NCI-H748 (cell line): ENCODE data around the gene STX10.

Experiments
- DNase-seq: peaks from one replicate; lab custom pipeline; 2025; ENCODE audit not compliant: unreplicated experiment; lab: John Stamatoyannopoulos, UW

The STX10 gene

GRCh38 chr19:13101590-13102415, 48.4 kb downstream of the STX10 start:
- DNase-seq = no peak

- DNase-seq = no peak
Observed at GRCh38 chr19:13100841-13101589, 49.2 kb downstream of the STX10 start.

GRCh38 chr19:13100031-13100588, 50.1 kb downstream of the STX10 start:
- no peak for DNase-seq

DNA sequence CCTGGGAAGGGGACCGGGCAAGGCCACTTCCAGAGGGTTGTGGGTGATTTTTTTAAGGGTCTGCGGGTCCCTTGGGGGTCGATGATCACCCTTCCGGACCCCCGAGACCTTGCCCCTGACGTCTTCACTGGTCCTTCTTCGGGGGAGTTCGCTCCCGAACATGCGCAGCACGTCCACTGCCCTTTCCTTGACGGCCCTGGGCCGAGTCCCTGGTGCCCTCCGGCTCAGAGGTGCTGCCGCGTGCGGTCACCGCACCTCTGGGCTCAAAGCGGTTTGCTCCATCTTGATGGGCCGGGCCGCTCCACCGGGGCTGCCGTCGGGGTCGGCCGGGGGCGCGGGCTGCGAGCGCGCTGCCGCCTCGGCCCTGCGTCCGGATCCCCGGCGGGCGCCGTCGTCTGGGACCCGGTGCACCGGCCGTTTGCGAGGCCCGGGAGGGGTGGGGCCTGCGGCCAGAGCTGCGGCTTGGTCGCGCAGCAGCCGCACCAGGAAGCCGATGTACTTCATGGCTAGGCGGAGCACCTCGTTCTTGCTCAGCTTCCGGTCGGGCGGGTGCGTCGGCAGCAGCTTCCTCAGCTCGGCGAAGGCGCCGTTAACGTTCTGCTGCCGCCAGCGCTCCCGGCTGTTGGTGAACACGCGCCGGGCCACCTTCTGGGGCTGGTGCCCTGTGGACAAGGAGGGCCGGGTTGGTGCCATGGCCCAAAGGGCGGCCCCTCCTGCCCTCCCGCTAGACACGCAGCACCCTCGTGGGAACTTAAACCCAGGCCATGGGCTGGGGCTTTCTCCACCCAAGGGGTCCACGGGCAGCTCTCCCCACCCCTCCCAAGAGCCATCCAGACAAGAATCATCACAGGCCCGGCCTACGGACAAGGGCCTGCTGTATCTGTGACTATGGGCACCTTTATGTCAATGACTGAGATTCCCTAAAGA, 50.8 kb downstream of the STX10 start:
- peak; percentile 68 for DNase-seq

GRCh38 chr19:13098277-13099072, 51.7 kb downstream of the STX10 start:
- peak; percentile 31 for DNase-seq

DNA sequence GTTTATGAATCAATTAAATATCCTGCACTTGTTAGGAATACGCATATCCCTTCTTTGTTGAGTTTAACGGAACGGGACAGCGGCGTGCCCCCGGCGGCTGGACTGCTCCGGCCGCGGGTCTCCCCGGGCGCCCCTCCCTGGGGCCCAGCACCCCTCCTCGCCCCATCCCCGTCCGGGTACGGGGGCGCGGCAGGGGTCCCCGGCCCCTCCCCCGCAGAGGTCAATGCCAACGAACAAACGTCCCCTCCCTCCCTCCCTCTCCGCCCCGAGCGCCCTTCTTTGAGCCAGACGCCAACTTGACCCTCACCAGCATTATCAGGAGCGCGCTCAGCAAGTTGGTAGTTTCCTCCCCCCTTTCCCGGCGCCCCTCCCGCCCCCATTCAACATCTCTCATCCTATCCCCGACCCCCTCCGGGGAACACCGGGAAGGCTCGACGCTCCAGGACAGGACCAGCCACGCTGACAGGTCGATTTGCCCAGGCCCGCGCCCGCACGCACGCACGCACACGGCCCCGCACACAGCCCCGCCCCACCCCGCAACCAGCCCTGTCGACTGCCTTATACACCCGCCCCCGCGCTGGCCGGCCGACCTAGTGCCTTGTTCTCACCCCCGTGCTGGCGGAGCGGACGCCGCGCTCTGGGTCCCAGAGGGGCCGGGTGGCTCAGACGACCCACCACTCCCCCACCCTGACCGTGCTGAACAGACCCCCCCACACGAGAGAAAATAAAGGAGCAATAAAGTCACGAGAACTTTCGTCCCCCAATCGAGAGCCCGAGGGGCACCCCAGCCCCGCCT, 52.5 kb downstream of the STX10 start:
- no peak for DNase-seq

GRCh38 chr19:13097033-13097462, 53.1 kb downstream of the STX10 start:
- DNase-seq = no peak

- DNase-seq = no peak
Observed at GRCh38 chr19:13095934-13096927, 53.9 kb downstream of the STX10 start.

DNA sequence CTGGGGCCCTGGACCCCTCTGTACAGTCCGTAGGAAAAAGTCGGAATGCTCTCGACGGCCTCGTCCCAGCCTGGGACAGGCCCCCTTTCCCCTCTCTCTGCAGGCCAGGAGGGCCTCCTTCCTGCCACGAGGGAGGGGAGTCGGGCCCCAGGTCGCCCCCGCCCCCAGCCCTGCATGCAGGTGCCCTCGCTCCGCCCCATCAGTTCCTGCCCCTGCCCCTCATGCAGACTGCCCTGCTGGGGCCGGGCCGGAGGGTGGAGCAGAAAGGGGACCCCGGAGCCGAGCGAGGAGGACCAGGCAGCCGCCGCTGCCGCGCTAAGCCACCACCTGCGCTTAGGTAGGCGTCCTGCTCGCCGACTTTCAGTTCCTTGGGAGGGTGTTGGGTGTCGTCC, 54.8 kb downstream of the STX10 start:
- DNase-seq = no peak

DNA sequence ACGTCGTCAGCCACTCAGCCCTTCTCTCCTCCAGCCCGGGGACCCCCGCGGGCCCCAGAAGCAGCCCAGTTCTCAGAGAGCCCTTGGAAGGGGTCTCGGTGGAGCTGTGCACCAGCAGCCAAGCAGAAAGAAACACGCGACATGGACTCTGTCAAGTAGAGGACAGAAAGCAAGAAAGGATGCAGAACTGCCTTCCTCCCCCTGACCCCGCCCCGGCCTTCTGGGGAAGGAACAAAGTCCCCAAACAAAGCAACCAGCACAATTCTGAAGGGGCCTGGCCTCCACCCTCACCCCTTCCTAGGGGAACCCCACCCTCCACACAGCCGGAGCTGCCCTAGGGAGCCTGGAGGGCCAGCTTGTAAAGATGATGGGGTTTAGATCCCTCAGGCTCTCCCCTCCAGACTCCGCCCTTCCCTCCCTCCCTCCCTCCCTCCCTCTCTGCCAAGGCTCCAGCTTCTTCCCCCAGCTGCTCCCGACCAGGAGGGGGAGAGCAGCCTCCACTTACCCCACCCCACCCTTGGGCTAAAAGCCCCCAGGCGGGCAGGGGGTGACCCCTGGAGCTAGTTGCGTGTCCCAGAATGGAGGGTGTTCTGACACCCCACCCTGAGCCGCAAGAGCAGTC, 55.3 kb downstream of the STX10 start:
- no peak for DNase-seq

DNA sequence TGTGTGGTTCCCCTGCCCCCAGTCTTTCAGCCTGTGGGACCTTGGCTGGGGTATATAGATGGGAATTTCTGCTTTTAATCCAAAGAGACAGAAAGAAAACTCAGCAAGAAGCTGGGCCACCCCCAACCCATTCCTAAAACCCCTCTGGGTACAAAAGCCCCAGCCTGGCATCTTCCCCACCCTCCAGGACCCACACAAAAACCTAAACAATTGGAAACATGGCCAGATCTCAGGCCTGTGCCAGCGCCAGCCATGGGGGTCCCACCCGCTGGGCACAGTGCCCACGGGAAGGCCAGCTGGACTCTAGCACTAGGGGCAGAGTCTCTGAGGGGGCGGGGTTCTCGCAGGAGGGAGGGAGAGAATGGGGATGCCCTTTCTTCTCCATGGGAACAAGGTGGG, 56.1 kb downstream of the STX10 start:
- no peak for DNase-seq
